Caco-2 (cell line): ENCODE measurements around the gene LMO2. TPM values are rescaled to one million over a fixed set of nuclear protein-coding genes. Genes with fewer than 3 reads are reported as not detected.

ENCODE experiments used
- BruUV-seq: library from RNA; stranded (reverse); fragments of 400-500 nt; replicated peaks from 2 replicates; lab custom pipeline; 2021; lab: Mats Ljungman, UMichigan
- CTCF ChIA-PET: fragments of 300-600 bp; sonication (Branson Sonifier 250); formaldehyde crosslinking; loops from one replicate; lab custom pipeline; 2022; ENCODE audit warnings: antibody characterized with exemption; lab: Charles Lee
- POLR2A ChIA-PET: fragments of 300-600 bp; sonication (Branson Sonifier 250); formaldehyde crosslinking; loops from one replicate; lab custom pipeline; 2022; ENCODE audit warnings: antibody characterized with exemption; lab: Charles Lee
- DNase-seq, 2 experiments: peaks; one replicate each; pipeline versions ENCODE4 v3.0.0 to v3.0.0-alpha.2; 2020 to 2022
- H3K27me3 ChIP-seq: replicated peaks from 2 replicates; pipeline ENCODE4 v1.6.0; 2011; ENCODE audit warnings: low read length; ENCODE audit not compliant: control insufficient read depth, insufficient read depth
- H3K36me3 ChIP-seq: 2 replicates; pipeline ENCODE4 v1.5.1; 2011; ENCODE audit warnings: low read length; ENCODE audit not compliant: control insufficient read depth, insufficient read depth
- H3K4me1 ChIP-seq: fragments of 250-450 bp; sonication (Bioruptor Pico); 2 replicates; pipeline ENCODE4 v1.5.1; 2020; ENCODE audit warnings: mild to moderate bottlenecking
- H3K4me3 ChIP-seq: 2 replicates; pipeline ENCODE4 v1.5.1; 2011; ENCODE audit warnings: low read depth, mild to moderate bottlenecking, control low read depth, low read length
- H3K9me3 ChIP-seq: fragments of 250-450 bp; sonication (Bioruptor Pico); 2 replicates; pipeline ENCODE4 v1.5.1; 2020; ENCODE audit warnings: mild to moderate bottlenecking, moderate library complexity
- H3K27ac Mint-ChIP-seq: one replicate; pipeline ENCODE4 v1.8.0; 2022; ENCODE audit warnings: mixed read lengths; ENCODE audit not compliant: unreplicated experiment
- H3K27me3 Mint-ChIP-seq: one replicate; pipeline ENCODE4 v1.8.0; 2022; ENCODE audit warnings: mixed read lengths; ENCODE audit not compliant: insufficient read depth, unreplicated experiment
- H3K36me3 Mint-ChIP-seq: one replicate; pipeline ENCODE4 v1.8.0; 2022; ENCODE audit warnings: mild to moderate bottlenecking, mixed read lengths; ENCODE audit not compliant: insufficient read depth, unreplicated experiment
- H3K4me1 Mint-ChIP-seq: one replicate; pipeline ENCODE4 v1.8.0; 2022; ENCODE audit warnings: low read depth, mixed read lengths; ENCODE audit not compliant: unreplicated experiment
- H3K4me3 Mint-ChIP-seq: one replicate; pipeline ENCODE4 v1.8.0; 2022; ENCODE audit warnings: mild to moderate bottlenecking, moderate library complexity, mixed read lengths; ENCODE audit not compliant: unreplicated experiment
- H3K9me3 Mint-ChIP-seq: one replicate; pipeline ENCODE4 v1.8.0; 2022; ENCODE audit warnings: mixed read lengths; ENCODE audit not compliant: unreplicated experiment
- intact Hi-C: fragments of 100-400 bp; cut with micrococcal nuclease; formaldehyde crosslinking; loops from one replicate; pipeline ENCODE4 v1.10.0; 2022; ENCODE audit not compliant: unreplicated experiment
- total RNA-seq: library from RNA; stranded (reverse); gene quantifications from 2 replicates; pipeline ENCODE4 v1.2.3, GENCODE V29; 2022
- TF ChIP-seq, protein P1 (sequence below), 2 experiments: fragments of 200-600 bp in 1 of 2; IDR thresholded peaks; 1 replicate in 1 of 2; 2 replicates in 1 of 2; pipeline versions ENCODE4 v1.5.1 to v1.8.0; 2011 to 2022; ENCODE audit warnings: antibody characterized with exemption in 1 of 2, control low read depth in 1 of 2, inconsistent platforms in 1 of 2, low read depth in 1 of 2, low read length in 1 of 2, mild to moderate bottlenecking in 1 of 2, moderate library complexity in 1 of 2; ENCODE audit not compliant: insufficient read depth in 1 of 2, severe bottlenecking in 1 of 2, unreplicated experiment in 1 of 2

LMO2 gene
- total RNA-seq, 1 experiment from 2014 or later: 0.29 TPM

DNA sequence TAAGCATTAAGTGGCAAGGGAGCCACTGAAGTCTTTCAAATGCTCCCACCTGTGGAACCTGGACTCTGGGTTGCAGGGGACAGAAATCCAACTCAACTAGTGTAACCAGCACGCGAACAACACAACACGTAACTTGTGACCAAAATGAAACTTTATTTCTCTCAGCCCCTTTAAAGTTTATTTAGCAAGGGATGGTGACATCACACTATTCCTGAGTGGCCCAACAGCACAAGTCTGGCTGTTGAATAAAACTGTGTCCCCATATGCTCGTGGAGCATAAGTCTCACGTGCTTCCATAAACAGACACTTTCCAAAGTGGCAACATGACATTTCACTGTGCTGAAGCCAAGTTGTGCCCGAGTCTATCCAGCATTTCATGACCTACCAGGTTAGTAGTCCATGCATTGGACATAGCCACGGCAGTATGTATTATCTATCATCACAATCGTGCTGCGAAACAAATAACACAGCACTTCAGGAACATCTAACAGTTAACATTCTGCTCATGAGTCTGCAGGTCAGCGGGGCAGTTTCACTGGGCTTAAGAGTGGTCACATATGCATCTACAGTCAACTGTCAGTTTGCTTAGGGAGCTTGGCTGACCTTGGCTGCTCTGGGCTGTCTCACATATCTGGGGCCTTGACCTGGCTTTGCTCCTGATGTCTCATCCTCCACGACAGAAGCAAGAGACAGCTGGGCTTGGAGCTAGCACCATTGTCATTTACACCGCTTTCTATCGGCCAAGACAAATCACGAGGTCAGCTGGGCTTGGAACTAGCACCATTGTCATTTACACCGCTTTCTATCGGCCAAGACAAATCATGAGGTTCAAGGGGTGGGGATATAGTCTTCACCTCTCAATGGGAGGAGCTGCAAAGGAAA lies 35.0 kb upstream of the LMO2 start:
- H3K4me3 Mint-ChIP-seq: no peak overlapping the region
- intact Hi-C loops: no loop called here
- H3K27ac Mint-ChIP-seq: no peak overlapping the region
- Histone ChIP-seq H3K27me3 (no peaks in the 10 kb centered on the region; the same call in 1 of the 2 replicates), H3K36me3 (no peaks in the 10 kb centered on the region), H3K4me3 (no peak overlapping the region), H3K9me3 (peaks cover 7% of the 10 kb centered on the region), H3K4me1 (no peaks in the 10 kb centered on the region)
- no peak for DNase-seq
- no peaks in the 10 kb centered on the region for H3K36me3 Mint-ChIP-seq
- no peaks in the 10 kb centered on the region for H3K4me1 Mint-ChIP-seq
- TF ChIP-seq, protein P1, sequence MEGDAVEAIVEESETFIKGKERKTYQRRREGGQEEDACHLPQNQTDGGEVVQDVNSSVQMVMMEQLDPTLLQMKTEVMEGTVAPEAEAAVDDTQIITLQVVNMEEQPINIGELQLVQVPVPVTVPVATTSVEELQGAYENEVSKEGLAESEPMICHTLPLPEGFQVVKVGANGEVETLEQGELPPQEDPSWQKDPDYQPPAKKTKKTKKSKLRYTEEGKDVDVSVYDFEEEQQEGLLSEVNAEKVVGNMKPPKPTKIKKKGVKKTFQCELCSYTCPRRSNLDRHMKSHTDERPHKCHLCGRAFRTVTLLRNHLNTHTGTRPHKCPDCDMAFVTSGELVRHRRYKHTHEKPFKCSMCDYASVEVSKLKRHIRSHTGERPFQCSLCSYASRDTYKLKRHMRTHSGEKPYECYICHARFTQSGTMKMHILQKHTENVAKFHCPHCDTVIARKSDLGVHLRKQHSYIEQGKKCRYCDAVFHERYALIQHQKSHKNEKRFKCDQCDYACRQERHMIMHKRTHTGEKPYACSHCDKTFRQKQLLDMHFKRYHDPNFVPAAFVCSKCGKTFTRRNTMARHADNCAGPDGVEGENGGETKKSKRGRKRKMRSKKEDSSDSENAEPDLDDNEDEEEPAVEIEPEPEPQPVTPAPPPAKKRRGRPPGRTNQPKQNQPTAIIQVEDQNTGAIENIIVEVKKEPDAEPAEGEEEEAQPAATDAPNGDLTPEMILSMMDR (IDR thresholded peaks at IDR 0.05; ENCODE audit: insufficient read depth in 1 of 2, low read depth in 1 of 2, low read length in 1 of 2, severe bottlenecking in 1 of 2, unreplicated experiment in 1 of 2): no peak
- H3K9me3 Mint-ChIP-seq: peaks cover 13% of the 10 kb centered on the region
- peaks cover 5% of the 10 kb centered on the region for H3K27me3 Mint-ChIP-seq
- ChIA-PET CTCF (no interaction called here), POLR2A (no interaction called here)
- no TSS peak for BruUV-seq

DNA sequence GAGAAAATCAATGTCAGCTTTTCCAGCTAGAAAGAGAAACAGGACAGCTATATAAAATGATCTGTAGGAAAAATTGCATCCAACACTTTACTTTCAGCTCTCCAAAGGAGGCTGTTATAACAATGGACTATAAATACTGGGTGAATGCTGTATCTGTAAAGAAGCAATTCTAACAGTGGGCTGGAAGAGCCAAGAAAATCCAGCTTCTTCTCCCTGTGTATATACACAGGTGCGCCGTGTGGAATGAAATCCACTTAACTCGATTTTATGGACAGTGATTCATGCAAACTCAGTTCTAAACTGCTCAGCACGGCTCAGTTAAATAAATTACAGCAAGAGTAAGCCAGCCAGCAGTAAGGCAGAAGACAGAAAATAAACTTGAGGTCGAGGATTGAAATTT lies 32.5 kb upstream of the LMO2 start:
- no peak for DNase-seq
- no peaks in the 10 kb centered on the region for H3K9me3 ChIP-seq
- Mint-ChIP-seq H3K4me3 (no peak overlapping the region), H3K36me3 (no peaks in the 10 kb centered on the region), H3K4me1 (no peaks in the 10 kb centered on the region), H3K9me3 (no peaks in the 10 kb centered on the region), H3K27me3 (peaks cover 14% of the 10 kb centered on the region), H3K27ac (no peak overlapping the region)
- ChIA-PET CTCF (no interaction called here), POLR2A (no interaction called here)
- no peaks in the 10 kb centered on the region for H3K36me3 ChIP-seq
- TF ChIP-seq, protein P1 (IDR thresholded peaks at IDR 0.05; ENCODE audit: insufficient read depth in 1 of 2, low read depth in 1 of 2, low read length in 1 of 2, severe bottlenecking in 1 of 2, unreplicated experiment in 1 of 2): no peak
- intact Hi-C loops: no loop called here
- peaks cover 1% of the 10 kb centered on the region; the same call in 1 of the 2 replicates for H3K27me3 ChIP-seq
- no peak overlapping the region for H3K4me3 ChIP-seq
- no peaks in the 10 kb centered on the region for H3K4me1 ChIP-seq
- no TSS peak for BruUV-seq

DNA sequence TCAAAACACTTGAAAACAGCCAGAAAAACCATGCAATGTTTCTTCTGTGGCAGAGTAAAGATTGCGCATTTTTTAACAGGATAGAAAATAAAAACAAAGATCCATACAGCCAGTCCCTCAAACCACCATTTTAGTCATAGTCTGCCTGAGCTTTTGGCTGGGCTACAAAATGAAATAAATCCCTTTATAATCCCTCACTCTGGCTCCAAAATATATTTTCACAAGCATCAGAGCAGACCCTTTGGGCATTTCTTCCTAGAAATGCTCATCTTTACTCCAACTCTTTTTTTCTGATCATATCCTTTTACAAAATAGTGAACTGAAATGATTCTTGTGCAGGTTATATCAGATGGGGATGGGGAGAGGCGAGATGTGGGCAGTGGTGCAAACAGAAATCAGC lies 31.8 kb upstream of the LMO2 start:
- POLR2A ChIA-PET: no interaction called here
- no peak overlapping the region for H3K4me3 Mint-ChIP-seq
- H3K4me1 Mint-ChIP-seq: no peaks in the 10 kb centered on the region
- BruUV-seq: no TSS peak
- no peak for DNase-seq
- no peaks in the 10 kb centered on the region for H3K9me3 Mint-ChIP-seq
- Histone ChIP-seq H3K27me3 (peaks cover 1% of the 10 kb centered on the region; the same call in 1 of the 2 replicates), H3K4me1 (no peaks in the 10 kb centered on the region), H3K4me3 (no peak overlapping the region), H3K36me3 (no peaks in the 10 kb centered on the region), H3K9me3 (no peaks in the 10 kb centered on the region)
- H3K27me3 Mint-ChIP-seq: peaks cover 14% of the 10 kb centered on the region
- H3K36me3 Mint-ChIP-seq: no peaks in the 10 kb centered on the region
- intact Hi-C loops: no loop called here
- no peak overlapping the region for H3K27ac Mint-ChIP-seq
- CTCF ChIA-PET: no interaction called here
- TF ChIP-seq, protein P1 (IDR thresholded peaks at IDR 0.05; ENCODE audit: insufficient read depth in 1 of 2, low read depth in 1 of 2, low read length in 1 of 2, severe bottlenecking in 1 of 2, unreplicated experiment in 1 of 2): no peak
